ENCODE results near the gene MT1HL1. TPM values are rescaled to one million over a fixed set of nuclear protein-coding genes. Genes with fewer than 3 reads are reported as not detected.

The MT1HL1 gene
- total and polyA plus RNA-seq, 12 donors, result not detected

DNA sequence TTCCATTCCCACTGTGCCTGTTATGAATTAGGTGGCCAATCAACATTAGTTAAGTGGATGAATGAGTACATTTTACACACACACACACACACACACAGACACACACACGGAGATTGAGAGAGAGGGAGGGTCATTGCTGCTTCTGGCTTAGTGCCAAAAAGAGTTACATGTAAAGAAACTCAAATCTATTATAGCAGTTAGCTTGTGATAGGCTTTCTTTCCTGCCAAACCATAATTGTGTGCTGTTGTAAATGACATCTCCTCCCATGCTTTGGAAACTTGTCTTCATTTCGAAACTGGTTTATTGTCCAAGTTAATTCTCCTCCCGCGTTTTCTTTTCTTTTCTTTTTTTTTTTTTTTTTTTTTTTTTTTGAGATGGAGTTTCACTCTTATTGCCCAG, 1.4 kb upstream of the MT1HL1 start:
- H3K27me3 ChIP-seq, result no peaks in the 10 kb centered on the region
- intact Hi-C loops (cut with DNase I), result no loop called here
- H3K27ac ChIP-seq, result no peak overlapping the region
- TF ChIP-seq, protein P1, sequence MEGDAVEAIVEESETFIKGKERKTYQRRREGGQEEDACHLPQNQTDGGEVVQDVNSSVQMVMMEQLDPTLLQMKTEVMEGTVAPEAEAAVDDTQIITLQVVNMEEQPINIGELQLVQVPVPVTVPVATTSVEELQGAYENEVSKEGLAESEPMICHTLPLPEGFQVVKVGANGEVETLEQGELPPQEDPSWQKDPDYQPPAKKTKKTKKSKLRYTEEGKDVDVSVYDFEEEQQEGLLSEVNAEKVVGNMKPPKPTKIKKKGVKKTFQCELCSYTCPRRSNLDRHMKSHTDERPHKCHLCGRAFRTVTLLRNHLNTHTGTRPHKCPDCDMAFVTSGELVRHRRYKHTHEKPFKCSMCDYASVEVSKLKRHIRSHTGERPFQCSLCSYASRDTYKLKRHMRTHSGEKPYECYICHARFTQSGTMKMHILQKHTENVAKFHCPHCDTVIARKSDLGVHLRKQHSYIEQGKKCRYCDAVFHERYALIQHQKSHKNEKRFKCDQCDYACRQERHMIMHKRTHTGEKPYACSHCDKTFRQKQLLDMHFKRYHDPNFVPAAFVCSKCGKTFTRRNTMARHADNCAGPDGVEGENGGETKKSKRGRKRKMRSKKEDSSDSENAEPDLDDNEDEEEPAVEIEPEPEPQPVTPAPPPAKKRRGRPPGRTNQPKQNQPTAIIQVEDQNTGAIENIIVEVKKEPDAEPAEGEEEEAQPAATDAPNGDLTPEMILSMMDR (IDR thresholded peaks at IDR 0.05), result no peak
- TF ChIP-seq POLR2A (IDR thresholded peaks at IDR 0.05), result no peak
- H3K9me3 ChIP-seq (replicated peaks in 1 of 3), result no peaks in the 10 kb centered on the region
- WGBS, 4 donors, result 59 to 67% (median 64%) methylated on average over 4 of the region's 4 CpGs
- H3K4me1 ChIP-seq (replicated peaks in 1 of 2), result no peaks in the 10 kb centered on the region
- no peak overlapping the region for H3K4me3 ChIP-seq
- no peak for DNase-seq
- no peaks in the 10 kb centered on the region for H3K36me3 ChIP-seq (replicated peaks in 1 of 2)

DNA sequence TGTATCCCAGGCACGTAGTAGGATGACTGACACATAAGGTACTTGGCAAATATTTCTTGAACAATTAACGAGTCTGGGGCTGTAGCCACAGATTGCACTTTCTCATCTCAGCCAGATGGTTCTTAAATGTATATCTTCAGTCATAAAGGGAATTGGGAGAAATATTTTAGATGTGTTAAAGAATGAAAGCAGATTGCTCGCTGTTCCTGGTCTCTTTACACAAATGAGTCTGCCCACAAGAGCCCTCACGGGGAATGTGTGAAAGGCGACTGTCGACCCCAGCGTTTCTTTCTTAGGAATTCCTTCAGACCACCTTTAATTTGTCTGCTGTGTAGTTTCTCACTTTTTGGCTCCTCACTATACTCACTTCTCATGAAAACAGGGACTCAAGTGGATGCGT, 725 bp downstream of the MT1HL1 start:
- no peaks in the 10 kb centered on the region for H3K36me3 ChIP-seq (replicated peaks in 1 of 2)
- no peaks in the 10 kb centered on the region for H3K4me1 ChIP-seq (replicated peaks in 1 of 2)
- 71 to 78% (median 75%) methylated on average over 8 of the region's 8 CpGs for WGBS, 4 donors
- H3K27ac ChIP-seq, result no peak overlapping the region
- DNase-seq, result no peak
- TF ChIP-seq, protein P1 (IDR thresholded peaks at IDR 0.05), result no peak
- no peak for TF ChIP-seq POLR2A (IDR thresholded peaks at IDR 0.05)
- H3K4me3 ChIP-seq, result no peak overlapping the region
- H3K27me3 ChIP-seq, result no peaks in the 10 kb centered on the region
- H3K9me3 ChIP-seq (replicated peaks in 1 of 3), result no peaks in the 10 kb centered on the region
- intact Hi-C loops (cut with DNase I), result no loop called here

DNA sequence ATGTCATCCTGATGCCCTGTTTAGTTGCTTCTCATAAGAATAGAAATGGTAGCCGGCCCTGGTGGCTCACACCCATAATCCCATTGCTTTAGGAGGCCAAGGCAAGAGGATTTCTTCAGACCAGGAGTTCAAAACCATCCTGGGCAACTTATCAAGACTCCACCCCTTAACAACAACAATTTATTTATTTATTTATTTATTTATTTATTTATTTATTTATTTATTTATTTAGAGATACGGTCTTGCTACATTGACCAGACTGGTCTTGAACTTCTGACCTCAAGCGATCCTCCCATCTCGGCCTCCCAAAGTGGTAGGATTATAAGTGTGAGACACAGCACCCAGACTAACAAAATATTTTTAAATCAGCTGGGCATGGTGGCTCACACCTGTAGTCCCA, 4.0 kb downstream of the MT1HL1 start:
- no peaks in the 10 kb centered on the region for H3K36me3 ChIP-seq (replicated peaks in 1 of 2)
- intact Hi-C loops (cut with DNase I), result no loop called here
- TF ChIP-seq, protein P1 (IDR thresholded peaks at IDR 0.05), result no peak
- TF ChIP-seq POLR2A (IDR thresholded peaks at IDR 0.05), result no peak
- WGBS, 4 donors, result 89 to 97% (median 92%) methylated on average over 4 of the region's 4 CpGs
- no peaks in the 10 kb centered on the region for H3K27me3 ChIP-seq
- H3K4me1 ChIP-seq (replicated peaks in 1 of 2), result no peaks in the 10 kb centered on the region
- H3K9me3 ChIP-seq (replicated peaks in 1 of 3), result no peaks in the 10 kb centered on the region
- no peak for DNase-seq
- no peak overlapping the region for H3K27ac ChIP-seq
- no peak overlapping the region for H3K4me3 ChIP-seq

DNA sequence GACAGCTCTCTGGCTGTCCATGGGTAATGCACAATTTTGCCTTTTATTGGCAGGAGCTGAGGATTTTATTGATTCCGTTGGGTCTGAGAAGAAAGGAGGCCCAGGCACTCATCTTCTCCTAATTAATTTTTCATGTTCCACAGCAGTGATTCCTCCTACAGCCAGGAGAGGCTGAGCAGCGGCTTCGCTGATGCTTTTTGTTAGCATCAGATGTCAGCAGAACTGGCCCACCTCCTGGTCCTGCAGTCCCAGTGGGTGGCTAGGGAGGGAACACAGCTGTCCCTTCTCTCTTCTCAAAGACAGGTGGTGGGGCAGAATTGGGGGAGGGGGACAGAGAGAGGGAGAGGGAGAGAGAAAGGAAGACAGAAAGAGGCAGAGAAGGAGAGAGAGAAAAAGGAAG, 5.7 kb downstream of the MT1HL1 start:
- intact Hi-C loops (cut with DNase I), result no loop called here
- Histone ChIP-seq H3K4me3 (no peak overlapping the region), H3K4me1 (replicated peaks in 1 of 2) (no peaks in the 10 kb centered on the region), H3K27ac (no peak overlapping the region), H3K36me3 (replicated peaks in 1 of 2) (no peaks in the 10 kb centered on the region), H3K27me3 (no peaks in the 10 kb centered on the region), H3K9me3 (replicated peaks in 1 of 3) (no peaks in the 10 kb centered on the region)
- no peak for TF ChIP-seq POLR2A (IDR thresholded peaks at IDR 0.05)
- TF ChIP-seq, protein P1 (IDR thresholded peaks at IDR 0.05), result no peak
- WGBS, 4 donors, result 61 to 79% (median 72%) methylated on average over 3 of the region's 3 CpGs
- DNase-seq, result no peak

All from adrenal gland (tissue), 12 donors.